ENCODE results near the gene IFFO2. TPM values are rescaled to one million over a fixed set of nuclear protein-coding genes. Genes with fewer than 3 reads are reported as not detected.
A peak's percentile ranks its signal among the peaks of the same experiment; 100 is the strongest.

The IFFO2 gene
- total and polyA plus RNA-seq, 2 donors (not counting 1 experiment from before 2014, with no cell fraction given) = 5.8 to 10.4 TPM

- Histone ChIP-seq H3K27me3 (ENCODE audit: control insufficient read depth, insufficient read depth, low read length) (no peaks in the 10 kb centered on the region), H4K20me1 (ENCODE audit: control insufficient read depth, extremely low read depth, insufficient read depth, low read length) (no peaks in the 10 kb centered on the region), H3K4me2 (ENCODE audit: extremely low read depth, insufficient read depth, low read length) (no peak overlapping the region), H3K4me3 (replicated peaks in 1 of 4; ENCODE audit: control extremely low read depth in 1 of 4, insufficient read depth in 1 of 4, low read depth in 3 of 4, low read length in 4 of 4) (no peak overlapping the region), H2AFZ (ENCODE audit: low read length) (no peak overlapping the region), H3K79me2 (ENCODE audit: control insufficient read depth, insufficient read depth, low read length) (peaks cover 55% of the 10 kb centered on the region), H3K27ac (ENCODE audit: insufficient read depth, low read length) (no peak overlapping the region), H3K9ac (ENCODE audit: insufficient read depth, low read length) (no peak overlapping the region), H3K9me3 (ENCODE audit: control insufficient read depth, insufficient read depth, low read depth, low read length) (no peaks in the 10 kb centered on the region), H3K36me3 (ENCODE audit: control insufficient read depth, insufficient read depth, low read length) (peaks cover 3% of the 10 kb centered on the region), H3K4me1 (ENCODE audit: control insufficient read depth, extremely low read depth, insufficient read depth, low read length) (peaks cover 29% of the 10 kb centered on the region)
- peak in 1 of 2 donors; percentile 59 for DNase-seq (ENCODE audit: low read depth in 2 of 2)
- TF ChIP-seq, protein P1, sequence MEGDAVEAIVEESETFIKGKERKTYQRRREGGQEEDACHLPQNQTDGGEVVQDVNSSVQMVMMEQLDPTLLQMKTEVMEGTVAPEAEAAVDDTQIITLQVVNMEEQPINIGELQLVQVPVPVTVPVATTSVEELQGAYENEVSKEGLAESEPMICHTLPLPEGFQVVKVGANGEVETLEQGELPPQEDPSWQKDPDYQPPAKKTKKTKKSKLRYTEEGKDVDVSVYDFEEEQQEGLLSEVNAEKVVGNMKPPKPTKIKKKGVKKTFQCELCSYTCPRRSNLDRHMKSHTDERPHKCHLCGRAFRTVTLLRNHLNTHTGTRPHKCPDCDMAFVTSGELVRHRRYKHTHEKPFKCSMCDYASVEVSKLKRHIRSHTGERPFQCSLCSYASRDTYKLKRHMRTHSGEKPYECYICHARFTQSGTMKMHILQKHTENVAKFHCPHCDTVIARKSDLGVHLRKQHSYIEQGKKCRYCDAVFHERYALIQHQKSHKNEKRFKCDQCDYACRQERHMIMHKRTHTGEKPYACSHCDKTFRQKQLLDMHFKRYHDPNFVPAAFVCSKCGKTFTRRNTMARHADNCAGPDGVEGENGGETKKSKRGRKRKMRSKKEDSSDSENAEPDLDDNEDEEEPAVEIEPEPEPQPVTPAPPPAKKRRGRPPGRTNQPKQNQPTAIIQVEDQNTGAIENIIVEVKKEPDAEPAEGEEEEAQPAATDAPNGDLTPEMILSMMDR (conservative IDR thresholded peaks at IDR 0.05 in 1 of 2, IDR thresholded peaks at IDR 0.05 in 1 of 2; ENCODE audit: low read depth in 1 of 2, low read length in 2 of 2) = no peak
- no peak for TF ChIP-seq EZH2 (IDR thresholded peaks at IDR 0.05; ENCODE audit: low read length, missing control alignments)
Measured at GRCh38 chr1:18940303-18941020, 16.0 kb downstream of the IFFO2 start.

GRCh38 chr1:18939398-18940302, 16.8 kb downstream of the IFFO2 start:
- Histone ChIP-seq H3K9me3 (ENCODE audit: control insufficient read depth, insufficient read depth, low read depth, low read length) (no peaks in the 10 kb centered on the region), H3K27ac (ENCODE audit: insufficient read depth, low read length) (no peak overlapping the region), H3K4me2 (ENCODE audit: extremely low read depth, insufficient read depth, low read length) (no peak overlapping the region), H3K36me3 (ENCODE audit: control insufficient read depth, insufficient read depth, low read length) (peaks cover 3% of the 10 kb centered on the region), H3K4me3 (replicated peaks in 1 of 4; ENCODE audit: control extremely low read depth in 1 of 4, insufficient read depth in 1 of 4, low read depth in 3 of 4, low read length in 4 of 4) (no peak overlapping the region), H3K79me2 (ENCODE audit: control insufficient read depth, insufficient read depth, low read length) (peaks cover 48% of the 10 kb centered on the region), H3K9ac (ENCODE audit: insufficient read depth, low read length) (no peak overlapping the region), H3K27me3 (ENCODE audit: control insufficient read depth, insufficient read depth, low read length) (no peaks in the 10 kb centered on the region), H4K20me1 (ENCODE audit: control insufficient read depth, extremely low read depth, insufficient read depth, low read length) (no peaks in the 10 kb centered on the region), H2AFZ (ENCODE audit: low read length) (no peak overlapping the region), H3K4me1 (ENCODE audit: control insufficient read depth, extremely low read depth, insufficient read depth, low read length) (peaks cover 22% of the 10 kb centered on the region)
- DNase-seq (ENCODE audit: low read depth in 2 of 2) = peak in 1 of 2 donors; percentile 72
- no peak for TF ChIP-seq EZH2 (IDR thresholded peaks at IDR 0.05; ENCODE audit: low read length, missing control alignments)
- TF ChIP-seq, protein P1 (conservative IDR thresholded peaks at IDR 0.05 in 1 of 2, IDR thresholded peaks at IDR 0.05 in 1 of 2; ENCODE audit: low read depth in 1 of 2, low read length in 2 of 2) = no peak

DNA sequence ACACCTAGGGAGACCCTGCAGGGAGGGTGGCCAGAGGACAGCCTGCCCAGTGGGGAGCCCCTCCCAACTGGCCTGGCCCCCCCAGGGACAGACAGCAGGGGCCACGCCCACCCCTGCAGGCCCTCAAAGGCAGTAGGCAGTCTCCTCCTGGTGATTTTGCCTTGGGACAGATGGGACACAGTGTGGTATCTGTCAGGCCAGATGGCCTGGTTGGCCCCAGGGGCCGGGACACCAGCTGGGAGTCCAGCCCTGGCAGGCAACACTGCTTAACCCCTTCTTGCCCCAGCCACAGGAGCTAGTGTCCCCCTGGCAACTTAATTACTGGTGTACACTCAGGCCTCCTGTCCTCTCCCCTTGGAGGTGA, 17.8 kb downstream of the IFFO2 start:
- no peak overlapping the region for H3K9ac ChIP-seq (ENCODE audit: insufficient read depth, low read length)
- no peaks in the 10 kb centered on the region for H3K9me3 ChIP-seq (ENCODE audit: control insufficient read depth, insufficient read depth, low read depth, low read length)
- TF ChIP-seq EZH2 (IDR thresholded peaks at IDR 0.05; ENCODE audit: low read length, missing control alignments) = no peak
- TF ChIP-seq, protein P1 (conservative IDR thresholded peaks at IDR 0.05 in 1 of 2, IDR thresholded peaks at IDR 0.05 in 1 of 2; ENCODE audit: low read depth in 1 of 2, low read length in 2 of 2) = no peak
- H3K36me3 ChIP-seq (ENCODE audit: control insufficient read depth, insufficient read depth, low read length) = peaks cover 3% of the 10 kb centered on the region
- H2AFZ ChIP-seq (ENCODE audit: low read length) = no peak overlapping the region
- H3K4me2 ChIP-seq (ENCODE audit: extremely low read depth, insufficient read depth, low read length) = no peak overlapping the region
- H3K27ac ChIP-seq (ENCODE audit: insufficient read depth, low read length) = peak overlapping the region; percentile 4
- no peaks in the 10 kb centered on the region for H3K27me3 ChIP-seq (ENCODE audit: control insufficient read depth, insufficient read depth, low read length)
- H3K4me3 ChIP-seq (replicated peaks in 1 of 4; ENCODE audit: control extremely low read depth in 1 of 4, insufficient read depth in 1 of 4, low read depth in 3 of 4, low read length in 4 of 4) = no peak overlapping the region
- H3K79me2 ChIP-seq (ENCODE audit: control insufficient read depth, insufficient read depth, low read length) = peaks cover 39% of the 10 kb centered on the region
- H3K4me1 ChIP-seq (ENCODE audit: control insufficient read depth, extremely low read depth, insufficient read depth, low read length) = peaks cover 20% of the 10 kb centered on the region
- no peaks in the 10 kb centered on the region for H4K20me1 ChIP-seq (ENCODE audit: control insufficient read depth, extremely low read depth, insufficient read depth, low read length)
- DNase-seq (ENCODE audit: low read depth in 2 of 2) = no peak
